HG03159 (cell line): ENCODE results near the gene DSCAML1.

Source experiments
- ATAC-seq: cut with Tn5 transposase; IDR thresholded peaks from one replicate; pipeline ENCODE4 v1.9.1; 2021; ENCODE audit warnings: mild to moderate bottlenecking, moderate library complexity; ENCODE audit not compliant: unreplicated experiment

Gene DSCAML1

GRCh38 chr11:117730208-117730800, 66.7 kb downstream of the DSCAML1 start:
- no peak for ATAC-seq

GRCh38 chr11:117725048-117725734, 71.8 kb downstream of the DSCAML1 start:
- ATAC-seq: no peak

- no peak for ATAC-seq
Measured at GRCh38 chr11:117724621-117725020, 72.4 kb downstream of the DSCAML1 start.

- ATAC-seq: no peak
Measured at GRCh38 chr11:117724104-117724503, 72.9 kb downstream of the DSCAML1 start.

- no peak for ATAC-seq
Measured at GRCh38 chr11:117723277-117724024, 73.6 kb downstream of the DSCAML1 start.

- ATAC-seq: no peak
Measured at GRCh38 chr11:117722082-117722481, 74.9 kb downstream of the DSCAML1 start.

- ATAC-seq: no peak
Measured at GRCh38 chr11:117720061-117720511, 76.9 kb downstream of the DSCAML1 start.

GRCh38 chr11:117719480-117719879, 77.5 kb downstream of the DSCAML1 start:
- no peak for ATAC-seq

GRCh38 chr11:117717485-117718314, 79.3 kb downstream of the DSCAML1 start:
- no peak for ATAC-seq

- no peak for ATAC-seq
Measured at GRCh38 chr11:117716521-117717440, 80.2 kb downstream of the DSCAML1 start.

GRCh38 chr11:117715801-117716200, 81.2 kb downstream of the DSCAML1 start:
- no peak for ATAC-seq

- ATAC-seq: no peak
Measured at GRCh38 chr11:117713538-117713991, 83.5 kb downstream of the DSCAML1 start.

GRCh38 chr11:117712530-117712929, 84.5 kb downstream of the DSCAML1 start:
- ATAC-seq: no peak

- no peak for ATAC-seq
Measured at GRCh38 chr11:117711331-117711730, 85.7 kb downstream of the DSCAML1 start.

- no peak for ATAC-seq
Measured at GRCh38 chr11:117710211-117710610, 86.8 kb downstream of the DSCAML1 start.

- ATAC-seq: no peak
Measured at GRCh38 chr11:117706322-117706814, 90.6 kb downstream of the DSCAML1 start.

- no peak for ATAC-seq
Measured at GRCh38 chr11:117705866-117706265, 91.2 kb downstream of the DSCAML1 start.

- ATAC-seq: no peak
Measured at GRCh38 chr11:117704395-117705100, 92.5 kb downstream of the DSCAML1 start.

GRCh38 chr11:117702946-117703598, 93.9 kb downstream of the DSCAML1 start:
- no peak for ATAC-seq
